Measurements from ENCODE around the gene PTPRF. TPM values are rescaled to one million over a fixed set of nuclear protein-coding genes. Genes with fewer than 3 reads are reported as not detected.

PTPRF gene
- total and polyA plus RNA-seq, 4 donors = 41.2 to 241 (median 85.6) TPM

GRCh38 chr1:43539726-43540434 is 9.2 kb downstream of the PTPRF start:
- no peak overlapping the region for H3K9ac ChIP-seq (ENCODE audit: low read depth in 1 of 2, low read length in 2 of 2)

More at GRCh38 chr1:43539726-43540434, 9.2 kb downstream of the PTPRF start:
- Histone ChIP-seq H3K9me3 (ENCODE audit: control insufficient read depth in 4 of 4, low read length in 3 of 4) (no peaks in the 10 kb centered on the region), H3K4me3 (ENCODE audit: low read depth in 1 of 3, low read length in 3 of 3) (no peak overlapping the region), H3K36me3 (ENCODE audit: control insufficient read depth in 4 of 4, insufficient read depth in 3 of 4, low read depth in 1 of 4, low read length in 3 of 4) (peaks cover 0 to 6% (median 1%) of the 10 kb centered on the region in 4 donors), H3K27ac (ENCODE audit: low read depth in 1 of 2, low read length in 2 of 2) (peak overlapping the region in 1 of 2 donors; percentile 27), H3K27me3 (ENCODE audit: control insufficient read depth in 4 of 4, insufficient read depth in 4 of 4, low read length in 3 of 4) (no peaks in the 10 kb centered on the region), H3K4me1 (ENCODE audit: control insufficient read depth in 4 of 4, insufficient read depth in 4 of 4, low read length in 3 of 4) (peaks cover 48 to 94% (median 84%) of the 10 kb centered on the region in 4 donors)
- TF ChIP-seq RXRA (IDR thresholded peaks at IDR 0.05) (no peak), ZBTB33 (IDR thresholded peaks at IDR 0.05) (no peak), YY1 (IDR thresholded peaks at IDR 0.05) (no peak), HNF4G (IDR thresholded peaks at IDR 0.05) (no peak), ATF3 (IDR thresholded peaks at IDR 0.05) (no peak), RAD21 (IDR thresholded peaks at IDR 0.05) (no peak), FOXA1 (IDR thresholded peaks at IDR 0.05) (no peak), SP1 (IDR thresholded peaks at IDR 0.05) (no peak), MAX (IDR thresholded peaks at IDR 0.05) (no peak), REST (IDR thresholded peaks at IDR 0.05) (no peak), EGR1 (IDR thresholded peaks at IDR 0.05; ENCODE audit: low read depth in 2 of 2) (no peak), NR2F2 (IDR thresholded peaks at IDR 0.05) (no peak), CTCF (IDR thresholded peaks at IDR 0.05; ENCODE audit: low read depth, low read length, missing input control) (no peak), JUND (IDR thresholded peaks at IDR 0.05) (no peak), TAF1 (conservative IDR thresholded peaks at IDR 0.05) (no peak), GABPA (IDR thresholded peaks at IDR 0.05 in 1 of 2, conservative IDR thresholded peaks at IDR 0.05 in 1 of 2) (no peak), HNF4A (conservative IDR thresholded peaks at IDR 0.05) (no peak), FOXA2 (IDR thresholded peaks at IDR 0.05) (no peak)
- WGBS = 91% methylated on average over 7 of the region's 7 CpGs
- DNase-seq (ENCODE audit: low spot score) = no peak
